ENCODE data around the gene TCOF1. TPM values are rescaled to one million over a fixed set of nuclear protein-coding genes. Genes with fewer than 3 reads are reported as not detected.

Gene TCOF1
- total and polyA plus RNA-seq, 2 donors (not counting 3 experiments of a cell fraction or from before 2014, with no cell fraction given), result 11.2 to 52.0 TPM

DNA sequence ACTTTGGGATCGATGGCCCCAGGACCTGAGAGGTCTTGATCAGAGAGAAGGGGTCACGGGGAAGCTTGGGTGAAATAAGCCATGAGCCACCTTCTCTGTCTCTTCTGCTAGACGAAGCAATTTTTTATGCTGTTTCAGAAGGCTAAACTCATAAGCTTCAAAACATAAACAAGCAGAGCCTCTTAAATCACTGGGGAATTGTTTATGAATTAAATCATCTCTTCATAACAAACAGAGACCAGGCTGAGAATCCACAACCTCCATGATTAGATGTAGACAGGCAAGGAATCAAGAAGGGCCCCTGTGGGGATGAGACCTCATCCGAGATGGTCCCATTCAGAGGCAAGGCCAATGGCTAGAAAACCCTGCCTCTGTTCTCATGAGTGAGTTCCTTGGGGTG is 21.7 kb upstream of the TCOF1 start:
- Histone ChIP-seq H3K9me3 (replicated peaks; ENCODE audit: control insufficient read depth, insufficient read depth, low read length) (no peaks in the 10 kb centered on the region), H2AFZ (ENCODE audit: low read depth, low read length) (no peak overlapping the region), H4K20me1 (replicated peaks; ENCODE audit: control insufficient read depth, extremely low read depth, insufficient read depth, low read length) (no peaks in the 10 kb centered on the region), H3K27ac (ENCODE audit: insufficient read depth, low read depth, low read length) (no peak overlapping the region), H3K36me3 (ENCODE audit: control insufficient read depth in 2 of 2, extremely low read depth in 1 of 2, insufficient read depth in 2 of 2, low read length in 2 of 2) (no peaks in the 10 kb centered on the region), H3K4me2 (ENCODE audit: insufficient read depth, low read length) (no peak overlapping the region), H3K27me3 (ENCODE audit: control insufficient read depth in 2 of 2, insufficient read depth in 2 of 2, low read length in 2 of 2) (no peaks in the 10 kb centered on the region), H3K9ac (replicated peaks; ENCODE audit: extremely low read depth, insufficient read depth, low read length) (no peak overlapping the region), H3K4me3 (replicated peaks in 1 of 3; ENCODE audit: insufficient read depth in 1 of 3, low read depth in 1 of 3, low read length in 3 of 3) (no peak overlapping the region), H3K4me1 (ENCODE audit: control insufficient read depth, extremely low read depth, insufficient read depth, low read length) (no peaks in the 10 kb centered on the region), H3K9me1 (replicated peaks; ENCODE audit: control insufficient read depth, extremely low read depth, insufficient read depth, low read length) (no peaks in the 10 kb centered on the region), H3K79me2 (ENCODE audit: control insufficient read depth, insufficient read depth, low read length) (no peaks in the 10 kb centered on the region)
- dilution Hi-C loops (cut with MboI; ENCODE audit: extremely low pct_ligation_motif_present, low sequenced_read_pairs), result no loop called here
- TF ChIP-seq, protein P1, sequence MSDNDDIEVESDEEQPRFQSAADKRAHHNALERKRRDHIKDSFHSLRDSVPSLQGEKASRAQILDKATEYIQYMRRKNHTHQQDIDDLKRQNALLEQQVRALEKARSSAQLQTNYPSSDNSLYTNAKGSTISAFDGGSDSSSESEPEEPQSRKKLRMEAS (IDR thresholded peaks at IDR 0.05; ENCODE audit: insufficient read depth, insufficient read length), result no peak
- no peak for TF ChIP-seq POLR2AphosphoS5 (IDR thresholded peaks at IDR 0.05; ENCODE audit: insufficient read depth, low read depth, low read length)
- ChIA-PET POLR2A (no interaction called here), CTCF (no interaction called here)
- FAIRE-seq (no peak), DNase-seq (ENCODE audit: low read depth, low spot score) (no peak)
- no TSS peak for BruUV-seq (replicated peaks)
- intact Hi-C loops (cut with micrococcal nuclease), result no loop called here

DNA sequence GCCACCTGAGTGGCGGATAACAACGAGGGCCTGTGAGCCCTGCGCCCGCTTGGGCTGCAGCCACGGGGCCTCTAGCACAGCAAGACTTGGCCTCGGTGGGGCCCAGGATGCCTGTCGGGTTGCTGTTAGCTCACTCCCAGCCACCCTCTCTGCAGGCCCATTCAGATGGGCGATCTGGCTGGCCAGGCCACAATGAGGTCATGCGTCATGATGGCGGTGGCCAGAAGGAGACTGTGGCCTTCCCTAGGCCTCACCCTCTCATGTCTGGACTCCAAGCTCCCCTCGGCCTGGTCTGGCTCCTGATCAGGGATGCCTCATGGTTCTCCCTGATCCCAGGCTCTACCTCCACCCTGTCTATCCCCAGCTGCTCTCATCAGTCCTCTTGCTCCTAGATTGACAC is 19.0 kb upstream of the TCOF1 start:
- dilution Hi-C loops (cut with MboI; ENCODE audit: extremely low pct_ligation_motif_present, low sequenced_read_pairs), result no loop called here
- FAIRE-seq (no peak), DNase-seq (ENCODE audit: low read depth, low spot score) (no peak)
- Histone ChIP-seq H3K27me3 (ENCODE audit: control insufficient read depth in 2 of 2, insufficient read depth in 2 of 2, low read length in 2 of 2) (peaks cover 0 to 3% of the 10 kb centered on the region in 2 experiments), H3K36me3 (ENCODE audit: control insufficient read depth in 2 of 2, extremely low read depth in 1 of 2, insufficient read depth in 2 of 2, low read length in 2 of 2) (no peaks in the 10 kb centered on the region), H3K79me2 (ENCODE audit: control insufficient read depth, insufficient read depth, low read length) (no peaks in the 10 kb centered on the region), H3K4me2 (ENCODE audit: insufficient read depth, low read length) (no peak overlapping the region), H2AFZ (ENCODE audit: low read depth, low read length) (no peak overlapping the region), H3K27ac (ENCODE audit: insufficient read depth, low read depth, low read length) (no peak overlapping the region), H3K4me1 (ENCODE audit: control insufficient read depth, extremely low read depth, insufficient read depth, low read length) (no peaks in the 10 kb centered on the region), H3K4me3 (replicated peaks in 1 of 3; ENCODE audit: insufficient read depth in 1 of 3, low read depth in 1 of 3, low read length in 3 of 3) (no peak overlapping the region), H3K9ac (replicated peaks; ENCODE audit: extremely low read depth, insufficient read depth, low read length) (no peak overlapping the region), H3K9me3 (replicated peaks; ENCODE audit: control insufficient read depth, insufficient read depth, low read length) (no peaks in the 10 kb centered on the region), H4K20me1 (replicated peaks; ENCODE audit: control insufficient read depth, extremely low read depth, insufficient read depth, low read length) (no peaks in the 10 kb centered on the region), H3K9me1 (replicated peaks; ENCODE audit: control insufficient read depth, extremely low read depth, insufficient read depth, low read length) (no peaks in the 10 kb centered on the region)
- CTCF ChIA-PET, result interaction anchor here (1.2 kb wide), 1 partner anchor 14 kb away, joined by 5 read pairs; no protein-coding TSS in a partner anchor
- no TSS peak for BruUV-seq (replicated peaks)
- intact Hi-C loops (cut with micrococcal nuclease), result no loop called here
- POLR2A ChIA-PET, result no interaction called here
- TF ChIP-seq EZH2 (IDR thresholded peaks at IDR 0.05; ENCODE audit: borderline replicate concordance, low read depth, low read length, severe bottlenecking), result no peak
- no peak for TF ChIP-seq JUN (IDR thresholded peaks at IDR 0.05; ENCODE audit: borderline replicate concordance, insufficient read depth, insufficient read length, low read depth)
- TF ChIP-seq, protein P1 (IDR thresholded peaks at IDR 0.05; ENCODE audit: insufficient read depth, insufficient read length), result no peak
- no peak for TF ChIP-seq MYC (IDR thresholded peaks at IDR 0.05; ENCODE audit: low read depth, low read length)
- no peak for TF ChIP-seq FOS (IDR thresholded peaks at IDR 0.05; ENCODE audit: borderline replicate concordance, insufficient read depth, low read length)

Data from endothelial cell of umbilical vein (primary cell).